GM06990 (cell line): Measurements from ENCODE around the gene KDM6B.

Source experiments
- DNase-seq: peaks from one replicate; pipeline ENCODE4 v3.0.0-alpha.2; 2011; ENCODE audit not compliant: insufficient read length; ENCODE audit errors: extremely low read depth
- H3K27me3 ChIP-seq: replicated peaks from 2 replicates; pipeline ENCODE4 v1.6.0; 2011; ENCODE audit warnings: low read length; ENCODE audit not compliant: control insufficient read depth, insufficient read depth
- H3K36me3 ChIP-seq: 2 replicates; pipeline ENCODE4 v1.5.1; 2011; ENCODE audit warnings: low read length; ENCODE audit not compliant: control insufficient read depth, insufficient read depth
- H3K4me3 ChIP-seq: replicated peaks from 2 replicates; pipeline ENCODE4 v1.5.1; 2011; ENCODE audit warnings: low read depth, mild to moderate bottlenecking, control low read depth, low read length
- CTCF ChIP-seq: IDR thresholded peaks from 2 replicates; pipeline ENCODE4 v1.5.1; 2011; ENCODE audit warnings: low read length, control low read depth, mild to moderate bottlenecking, inconsistent platforms; ENCODE audit not compliant: insufficient read depth, poor library complexity, severe bottlenecking

KDM6B gene

DNA sequence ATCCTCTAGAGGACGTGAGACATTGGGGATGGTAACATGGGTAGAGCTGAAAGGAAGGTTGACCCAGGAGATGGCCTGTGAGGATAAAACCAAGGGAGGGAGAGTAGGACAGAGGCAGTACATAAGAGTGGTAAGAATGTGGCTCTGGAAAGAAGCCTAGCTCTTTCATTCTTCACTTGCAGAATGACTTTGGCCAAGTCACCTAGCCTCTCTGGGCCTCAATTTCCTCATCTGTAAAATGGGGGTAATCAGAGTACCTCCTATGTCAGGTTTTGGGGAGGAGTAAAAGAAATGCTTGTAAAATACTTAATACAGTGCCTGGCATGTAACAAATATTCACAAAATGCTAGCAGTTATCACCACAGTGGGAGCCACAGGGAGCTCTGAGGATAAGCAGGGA, 6.9 kb downstream of the KDM6B start:
- Histone ChIP-seq H3K4me3 (peak overlapping the region; percentile 89), H3K36me3 (peaks cover 3% of the 10 kb centered on the region), H3K27me3 (no peaks in the 10 kb centered on the region)
- no peak for DNase-seq
- TF ChIP-seq CTCF = no peak

- Histone ChIP-seq H3K36me3 (peaks cover 6% of the 10 kb centered on the region), H3K4me3 (peak overlapping the region; percentile 89), H3K27me3 (no peaks in the 10 kb centered on the region)
- peak; percentile 9 for TF ChIP-seq CTCF
- DNase-seq = no peak
Measured at GRCh38 chr17:7841396-7841914, 7.4 kb downstream of the KDM6B start.

DNA sequence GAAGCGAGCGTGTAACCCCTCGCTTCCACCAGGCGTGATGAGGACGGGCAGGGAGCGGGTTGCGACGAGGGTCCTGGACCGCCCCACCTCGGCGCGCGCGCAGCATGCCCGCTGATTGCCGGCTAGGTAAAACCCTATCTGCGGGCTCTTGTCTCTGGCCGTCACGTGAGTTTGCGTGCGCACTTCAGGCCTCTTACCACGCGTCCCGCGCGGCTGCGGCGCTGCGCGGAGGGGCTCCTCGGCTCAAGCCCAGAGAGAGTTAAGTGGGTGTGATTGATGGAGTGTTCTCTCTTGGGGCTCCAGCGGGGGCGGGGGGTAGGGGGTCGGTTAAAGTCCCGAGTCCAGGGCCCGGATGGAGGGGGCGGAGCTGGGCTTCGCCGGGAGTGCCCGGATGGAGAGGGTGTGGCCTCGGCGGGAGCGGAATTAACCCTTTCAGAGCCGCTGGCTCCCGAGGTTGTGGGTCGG, 7.9 kb downstream of the KDM6B start:
- TF ChIP-seq CTCF = no peak
- H3K36me3 ChIP-seq = peaks cover 10% of the 10 kb centered on the region
- H3K27me3 ChIP-seq = no peaks in the 10 kb centered on the region
- H3K4me3 ChIP-seq = peak overlapping the region; percentile 89
- peak; percentile 88 for DNase-seq

DNA sequence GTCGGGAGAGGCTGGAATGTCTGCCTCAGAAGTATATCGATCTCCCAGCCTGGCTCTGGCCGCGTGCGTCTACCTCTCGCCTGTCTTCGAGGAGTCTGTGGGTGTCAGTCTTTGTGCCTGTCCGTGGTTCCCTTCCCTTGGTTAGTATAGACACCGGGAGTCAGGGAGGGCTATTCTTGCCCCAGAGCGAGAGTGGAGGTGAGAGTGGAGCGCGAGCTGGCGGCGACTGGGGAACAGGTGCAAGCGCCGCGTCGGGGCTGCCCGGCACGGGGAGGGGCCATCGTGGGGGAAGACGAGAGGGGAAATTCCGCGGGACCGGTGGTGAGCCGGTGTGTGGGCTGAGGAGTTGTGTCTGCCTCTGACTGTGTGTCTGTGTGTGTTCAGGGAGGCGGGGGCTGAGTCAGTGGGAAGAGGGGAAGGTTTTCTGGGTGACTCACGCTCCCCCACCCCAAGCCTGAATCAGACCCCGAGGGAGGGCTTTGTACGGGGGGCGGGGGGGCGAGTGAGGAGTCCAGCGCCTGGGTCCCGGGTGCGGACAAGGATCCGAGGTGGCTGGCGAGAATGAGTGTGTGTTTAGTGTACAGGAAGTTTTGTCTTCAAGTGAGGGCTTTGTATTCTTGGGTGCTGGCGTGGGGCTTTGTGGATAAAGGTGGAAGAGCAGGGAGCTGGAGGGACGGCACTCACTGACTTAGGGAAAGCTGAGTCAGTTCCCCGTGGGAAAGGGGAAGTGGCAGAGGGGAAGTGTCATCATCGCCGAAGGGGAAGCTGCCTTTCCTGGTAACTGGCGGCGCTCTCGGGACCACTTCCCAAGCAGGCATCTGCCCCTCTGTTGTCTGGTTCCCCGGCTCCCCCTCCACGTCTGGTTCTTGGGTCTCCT, 8.6 kb downstream of the KDM6B start:
- peak; percentile 12 for TF ChIP-seq CTCF
- no peaks in the 10 kb centered on the region for H3K27me3 ChIP-seq
- peaks cover 12% of the 10 kb centered on the region for H3K36me3 ChIP-seq
- peak overlapping the region; percentile 89 for H3K4me3 ChIP-seq
- peak; percentile 91 for DNase-seq

DNA sequence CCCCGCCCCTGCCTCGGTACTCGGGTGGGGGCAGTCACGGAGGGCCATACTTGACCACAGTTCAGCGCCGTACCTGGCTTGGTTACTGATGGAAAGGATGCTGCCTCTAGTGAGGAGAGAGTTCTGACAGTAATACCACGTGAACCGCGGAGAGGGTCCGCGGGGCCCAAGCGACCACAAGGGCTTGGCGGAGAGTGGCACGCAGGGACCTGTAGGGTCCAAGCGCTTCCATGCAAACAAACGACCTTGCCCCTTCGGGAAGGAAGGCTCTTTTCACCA, 9.2 kb downstream of the KDM6B start:
- H3K36me3 ChIP-seq = peaks cover 16% of the 10 kb centered on the region
- H3K27me3 ChIP-seq = no peaks in the 10 kb centered on the region
- TF ChIP-seq CTCF = no peak
- no peak for DNase-seq
- H3K4me3 ChIP-seq = peak overlapping the region; percentile 89
